ENCODE data around the gene EMC9. TPM values are rescaled to one million over a fixed set of nuclear protein-coding genes. Genes with fewer than 3 reads are reported as not detected.
A peak's percentile ranks its signal among the peaks of the same experiment; 100 is the strongest.

Gene EMC9, protein sequence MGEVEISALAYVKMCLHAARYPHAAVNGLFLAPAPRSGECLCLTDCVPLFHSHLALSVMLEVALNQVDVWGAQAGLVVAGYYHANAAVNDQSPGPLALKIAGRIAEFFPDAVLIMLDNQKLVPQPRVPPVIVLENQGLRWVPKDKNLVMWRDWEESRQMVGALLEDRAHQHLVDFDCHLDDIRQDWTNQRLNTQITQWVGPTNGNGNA
- 25.8 TPM for polyA plus RNA-seq (2012; ENCODE audit: low read depth, missing spikeins)

DNA sequence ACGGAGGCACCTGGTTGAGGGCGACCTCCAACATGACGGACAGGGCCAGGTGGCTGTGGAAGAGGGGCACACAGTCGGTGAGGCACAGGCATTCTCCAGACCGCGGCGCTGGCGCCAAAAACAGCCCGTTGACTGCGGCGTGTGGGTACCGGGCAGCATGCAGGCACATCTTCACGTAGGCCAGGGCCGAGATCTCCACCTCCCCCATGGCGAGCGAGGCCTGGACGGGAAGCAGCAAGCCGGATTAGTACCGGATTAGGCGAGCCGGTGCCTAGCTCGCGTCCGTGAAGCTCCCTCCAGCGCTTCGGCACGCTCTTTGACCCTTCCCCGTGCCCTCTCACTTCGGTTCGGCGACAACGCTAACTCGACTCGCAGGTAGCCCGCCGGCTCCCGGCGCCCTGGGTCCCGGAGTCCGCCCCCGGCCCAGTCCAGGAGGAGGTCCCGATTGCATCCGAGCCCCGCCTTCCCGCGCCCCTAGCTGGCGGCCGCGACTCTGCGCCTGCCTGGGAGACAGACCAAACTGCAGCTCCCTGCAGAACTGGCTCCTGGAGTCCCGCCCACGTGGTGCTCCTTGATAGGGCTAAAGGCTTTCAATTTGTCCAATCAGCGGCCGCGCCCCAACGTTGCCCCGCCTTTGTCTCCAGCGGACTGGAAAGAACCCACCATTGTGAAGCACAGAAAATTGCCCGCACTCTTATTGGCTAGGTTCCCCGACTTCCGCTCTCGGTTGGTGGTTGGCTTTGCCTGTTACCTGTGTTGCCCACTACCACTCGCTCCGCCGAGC, at the start of gene EMC9:
Gene EMC9, minus strand, starts transcription at position 495 of the 784 bp plus-strand sequence. Its CDS starts 287 bp downstream, at position 208.
- peak; percentile 82 for FAIRE-seq

DNA sequence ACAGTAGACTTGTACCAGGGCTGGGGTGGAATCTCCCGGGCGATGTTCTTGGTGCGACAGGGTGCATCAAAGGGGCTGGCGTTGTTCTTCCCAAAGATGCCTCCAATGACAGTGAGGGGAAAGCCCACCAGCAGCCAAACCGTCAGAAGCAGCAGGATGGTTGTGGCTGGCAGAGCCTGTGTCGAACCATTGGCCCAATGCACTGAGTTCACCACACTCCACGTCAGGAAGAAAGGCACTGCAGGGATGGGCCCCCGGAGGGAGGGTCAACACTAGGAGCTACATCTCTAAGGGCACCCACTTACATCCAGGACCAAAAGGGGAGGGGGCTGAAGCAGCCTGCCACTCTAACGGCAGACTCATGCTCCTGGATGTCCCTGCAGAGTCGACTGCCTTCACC, 49.0 kb upstream of the EMC9 start:
- no peak for FAIRE-seq
- DNase-seq (ENCODE audit: insufficient read length, low spot score), result no peak
- TF ChIP-seq TAF1 (IDR thresholded peaks at IDR 0.05; ENCODE audit: low read depth, low read length) (no peak), POLR2AphosphoS5 (IDR thresholded peaks at IDR 0.05; ENCODE audit: low read depth, low read length) (no peak), PAX5 (IDR thresholded peaks at IDR 0.05; ENCODE audit: insufficient read depth, low read length, severe bottlenecking) (no peak), POLR2A (IDR thresholded peaks at IDR 0.05; ENCODE audit: low read depth, low read length) (no peak), SPI1 (IDR thresholded peaks at IDR 0.05; ENCODE audit: low read depth, low read length) (no peak), POU2F2 (IDR thresholded peaks at IDR 0.05; ENCODE audit: low read depth, low read length) (no peak)

More for the DNA sequence above, at the start of gene EMC9:
- DNase-seq (ENCODE audit: insufficient read length, low spot score), result peak; percentile 96
- TF ChIP-seq POLR2AphosphoS5 (IDR thresholded peaks at IDR 0.05; ENCODE audit: low read depth, low read length) (peak; percentile 83), POLR2A (IDR thresholded peaks at IDR 0.05; ENCODE audit: low read depth, low read length) (peak; percentile 78; the same call in 1 of the 2 replicates), POU2F2 (IDR thresholded peaks at IDR 0.05; ENCODE audit: low read depth, low read length) (peak; percentile 53), TAF1 (IDR thresholded peaks at IDR 0.05; ENCODE audit: low read depth, low read length) (peak; percentile 7), SPI1 (IDR thresholded peaks at IDR 0.05; ENCODE audit: low read depth, low read length) (peak; percentile 74), PAX5 (IDR thresholded peaks at IDR 0.05; ENCODE audit: insufficient read depth, low read length, severe bottlenecking) (peak; percentile 72)

- DNase-seq (ENCODE audit: insufficient read length, low spot score) (no peak), FAIRE-seq (no peak)
- TF ChIP-seq SPI1 (IDR thresholded peaks at IDR 0.05; ENCODE audit: low read depth, low read length) (no peak), POLR2AphosphoS5 (IDR thresholded peaks at IDR 0.05; ENCODE audit: low read depth, low read length) (no peak), TAF1 (IDR thresholded peaks at IDR 0.05; ENCODE audit: low read depth, low read length) (no peak), PAX5 (IDR thresholded peaks at IDR 0.05; ENCODE audit: insufficient read depth, low read length, severe bottlenecking) (no peak), POU2F2 (IDR thresholded peaks at IDR 0.05; ENCODE audit: low read depth, low read length) (no peak)
These were observed 48.1 kb upstream of the EMC9 start for GRCh38 chr14:24189460-24189859.

DNA sequence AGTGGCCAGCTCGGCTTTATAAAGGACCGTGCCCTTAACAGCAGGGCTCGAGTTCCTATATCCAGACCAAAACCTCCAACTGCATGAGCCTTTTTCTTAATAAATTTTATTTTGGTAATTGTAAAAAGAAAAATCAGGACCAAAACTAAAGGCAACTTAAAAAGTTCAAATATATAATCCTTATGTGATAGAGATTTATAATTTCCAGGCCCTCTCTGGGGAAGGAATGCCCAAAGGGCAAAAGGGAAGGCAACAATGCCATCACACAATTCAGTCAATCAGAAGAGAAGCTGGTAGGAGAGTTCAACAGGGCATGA, 47.6 kb upstream of the EMC9 start:
- no peak for FAIRE-seq
- DNase-seq (ENCODE audit: insufficient read length, low spot score), result no peak
- TF ChIP-seq PAX5 (IDR thresholded peaks at IDR 0.05; ENCODE audit: insufficient read depth, low read length, severe bottlenecking) (no peak), POU2F2 (IDR thresholded peaks at IDR 0.05; ENCODE audit: low read depth, low read length) (no peak), TAF1 (IDR thresholded peaks at IDR 0.05; ENCODE audit: low read depth, low read length) (no peak), SPI1 (IDR thresholded peaks at IDR 0.05; ENCODE audit: low read depth, low read length) (no peak), POLR2AphosphoS5 (IDR thresholded peaks at IDR 0.05; ENCODE audit: low read depth, low read length) (no peak), POLR2A (IDR thresholded peaks at IDR 0.05; ENCODE audit: low read depth, low read length) (no peak)

- FAIRE-seq (peak; percentile 89), DNase-seq (ENCODE audit: insufficient read length, low spot score) (peak; percentile 99)
- TF ChIP-seq POLR2AphosphoS5 (IDR thresholded peaks at IDR 0.05; ENCODE audit: low read depth, low read length) (peak; percentile 95), SPI1 (IDR thresholded peaks at IDR 0.05; ENCODE audit: low read depth, low read length) (peak; percentile 42), PAX5 (IDR thresholded peaks at IDR 0.05; ENCODE audit: insufficient read depth, low read length, severe bottlenecking) (peak; percentile 32), POLR2A (IDR thresholded peaks at IDR 0.05; ENCODE audit: low read depth, low read length) (peak; percentile 96), POU2F2 (IDR thresholded peaks at IDR 0.05; ENCODE audit: low read depth, low read length) (peak; percentile 92), TAF1 (IDR thresholded peaks at IDR 0.05; ENCODE audit: low read depth, low read length) (peak; percentile 73)
These were observed 47.1 kb upstream of the EMC9 start, which contains the start of gene IPO4 for GRCh38 chr14:24188251-24189058. TSS of gene IPO4 (minus strand) at chr14:24188816. CDS start at chr14:24188787, 29 bp downstream.

DNA sequence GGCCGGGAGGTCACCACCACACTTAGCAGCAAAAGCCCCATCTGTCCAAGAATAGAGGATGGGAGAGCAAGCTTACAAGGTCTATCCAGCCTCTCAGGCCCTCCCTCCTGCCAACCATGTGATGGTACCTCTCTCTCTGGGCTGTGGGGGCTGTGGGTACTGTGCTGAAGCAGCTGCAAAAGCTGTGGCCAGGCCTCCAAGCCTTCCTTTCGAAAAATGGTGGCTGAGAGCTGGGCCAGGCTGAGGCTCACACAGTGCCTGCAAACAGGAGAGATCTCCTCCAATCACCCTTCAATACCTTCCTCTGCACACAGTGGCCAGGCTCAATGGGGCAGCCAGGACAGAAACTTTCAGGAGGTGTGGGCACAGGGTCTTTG, 46.1 kb upstream of the EMC9 start:
- no peak for FAIRE-seq
- TF ChIP-seq TAF1 (IDR thresholded peaks at IDR 0.05; ENCODE audit: low read depth, low read length) (no peak), PAX5 (IDR thresholded peaks at IDR 0.05; ENCODE audit: insufficient read depth, low read length, severe bottlenecking) (no peak), POU2F2 (IDR thresholded peaks at IDR 0.05; ENCODE audit: low read depth, low read length) (no peak), POLR2AphosphoS5 (IDR thresholded peaks at IDR 0.05; ENCODE audit: low read depth, low read length) (no peak), POLR2A (IDR thresholded peaks at IDR 0.05; ENCODE audit: low read depth, low read length) (no peak), SPI1 (IDR thresholded peaks at IDR 0.05; ENCODE audit: low read depth, low read length) (no peak)
- DNase-seq (ENCODE audit: insufficient read length, low spot score), result no peak

DNA sequence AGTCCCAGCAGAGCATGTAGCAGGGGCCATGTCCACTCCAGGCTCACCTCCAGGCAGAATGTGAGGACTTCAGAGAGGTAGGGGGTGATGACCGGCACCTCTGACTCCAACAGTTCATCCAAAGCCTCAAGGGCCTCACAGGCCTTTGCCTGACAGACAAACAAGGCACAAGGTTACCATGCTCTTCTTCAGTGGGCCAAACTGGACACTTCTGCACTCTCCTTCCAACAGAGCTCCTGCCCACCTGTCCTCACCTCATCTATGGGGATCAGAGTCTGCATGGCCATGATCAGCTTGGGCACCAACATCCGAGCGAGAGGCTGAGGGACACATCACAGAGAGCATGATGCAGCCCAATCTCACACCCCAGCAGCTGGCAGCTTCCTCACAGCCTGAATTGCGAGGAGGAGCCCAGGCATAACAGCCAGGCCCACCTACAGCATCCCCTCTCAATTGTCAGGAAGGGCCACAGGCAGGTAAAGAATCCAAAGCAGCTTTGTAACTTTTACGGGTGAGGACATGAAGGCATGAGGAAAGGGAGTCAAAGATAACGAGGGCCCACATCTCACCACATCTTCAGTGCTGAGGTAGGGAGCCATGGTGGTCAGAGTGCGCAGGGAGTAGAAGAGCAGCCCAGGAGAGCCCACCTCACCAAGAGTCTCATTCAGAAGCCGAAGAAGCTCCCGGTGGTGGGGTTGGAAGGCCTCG, 45.6 kb upstream of the EMC9 start:
- FAIRE-seq (no peak), DNase-seq (ENCODE audit: insufficient read length, low spot score) (no peak)
- TF ChIP-seq POLR2AphosphoS5 (IDR thresholded peaks at IDR 0.05; ENCODE audit: low read depth, low read length) (no peak), PAX5 (IDR thresholded peaks at IDR 0.05; ENCODE audit: insufficient read depth, low read length, severe bottlenecking) (no peak), POLR2A (IDR thresholded peaks at IDR 0.05; ENCODE audit: low read depth, low read length) (no peak), POU2F2 (IDR thresholded peaks at IDR 0.05; ENCODE audit: low read depth, low read length) (no peak), TAF1 (IDR thresholded peaks at IDR 0.05; ENCODE audit: low read depth, low read length) (no peak), SPI1 (IDR thresholded peaks at IDR 0.05; ENCODE audit: low read depth, low read length) (no peak)

GRCh38 chr14:24185741-24186140, 44.4 kb upstream of the EMC9 start:
- FAIRE-seq (no peak), DNase-seq (ENCODE audit: insufficient read length, low spot score) (no peak)
- TF ChIP-seq PAX5 (IDR thresholded peaks at IDR 0.05; ENCODE audit: insufficient read depth, low read length, severe bottlenecking) (no peak), SPI1 (IDR thresholded peaks at IDR 0.05; ENCODE audit: low read depth, low read length) (no peak), TAF1 (IDR thresholded peaks at IDR 0.05; ENCODE audit: low read depth, low read length) (no peak), POLR2AphosphoS5 (IDR thresholded peaks at IDR 0.05; ENCODE audit: low read depth, low read length) (no peak), POU2F2 (IDR thresholded peaks at IDR 0.05; ENCODE audit: low read depth, low read length) (no peak), POLR2A (IDR thresholded peaks at IDR 0.05; ENCODE audit: low read depth, low read length) (no peak)

Data from GM12891 (cell line).